Measurements from ENCODE around the gene ELOA. TPM values are rescaled to one million over a fixed set of nuclear protein-coding genes. Genes with fewer than 3 reads are reported as not detected.

Gene ELOA
- total RNA-seq, 4 donors from 2014 or later: 9.6 to 39.3 (median 33.2) TPM

DNA sequence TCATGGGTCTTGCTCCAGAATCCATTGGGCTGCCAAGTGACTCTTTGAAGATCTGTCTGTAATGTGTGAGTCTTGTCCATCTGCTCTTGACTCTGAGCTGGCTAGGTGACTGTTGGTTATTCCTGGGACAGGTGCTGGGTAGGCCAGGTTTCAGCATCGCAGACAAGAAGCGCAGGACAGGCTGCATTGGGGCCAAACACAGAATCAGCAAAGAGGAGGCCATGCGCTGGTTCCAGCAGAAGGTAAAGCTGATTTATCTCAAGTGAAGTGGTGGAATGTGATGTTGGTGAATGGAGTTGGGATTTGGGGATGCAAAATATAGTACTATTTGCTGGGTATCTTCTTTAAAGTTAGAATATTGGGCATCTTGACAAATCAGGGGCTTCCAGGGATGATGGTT lies 47.6 kb upstream of the ELOA start:
- no peaks in the 10 kb centered on the region for H3K9me3 ChIP-seq
- intact Hi-C loops (cut with DNase I; ENCODE audit: low total_unique reads) (no loop called here), in situ Hi-C loops (cut with MboI; ENCODE audit: low pct_ligation_motif_present in 1 of 4, low pct_unique_long_range_greater_than_20kb in 1 of 4, low sequenced_read_pairs in 3 of 4) (loop anchor here in 1 of 4 donors (10.0 kb wide), 1 partner anchor 49 kb away; the partner anchor contains the start of gene ELOA)
- no peak for DNase-seq
- peaks cover 0 to 48% (median 21%) of the 10 kb centered on the region in 4 donors for H3K36me3 ChIP-seq
- peaks cover 11 to 45% (median 27%) of the 10 kb centered on the region in 4 donors for H3K4me1 ChIP-seq
- H3K4me3 ChIP-seq: no peak overlapping the region
- no peaks in the 10 kb centered on the region for H3K27me3 ChIP-seq
- no peak overlapping the region for H3K27ac ChIP-seq
- WGBS, 2 donors (ENCODE audit: low coverage in 1 of 2): 100% methylated on average over 1 to 3 of the region's 3 CpGs
- no peak for TF ChIP-seq POLR2A (IDR thresholded peaks at IDR 0.05)
- TF ChIP-seq EP300 (IDR thresholded peaks at IDR 0.05; ENCODE audit: low read depth): no peak
- no peak for TF ChIP-seq POLR2AphosphoS5 (IDR thresholded peaks at IDR 0.05)
- TF ChIP-seq CTCF (IDR thresholded peaks at IDR 0.05): no peak

- Histone ChIP-seq H3K36me3 (peaks cover 0 to 54% (median 23%) of the 10 kb centered on the region in 4 donors), H3K27ac (no peak overlapping the region)
- peak; percentile 16 for DNase-seq
Measured at GRCh38 chr1:23696335-23696989, 46.8 kb upstream of the ELOA start.

DNA sequence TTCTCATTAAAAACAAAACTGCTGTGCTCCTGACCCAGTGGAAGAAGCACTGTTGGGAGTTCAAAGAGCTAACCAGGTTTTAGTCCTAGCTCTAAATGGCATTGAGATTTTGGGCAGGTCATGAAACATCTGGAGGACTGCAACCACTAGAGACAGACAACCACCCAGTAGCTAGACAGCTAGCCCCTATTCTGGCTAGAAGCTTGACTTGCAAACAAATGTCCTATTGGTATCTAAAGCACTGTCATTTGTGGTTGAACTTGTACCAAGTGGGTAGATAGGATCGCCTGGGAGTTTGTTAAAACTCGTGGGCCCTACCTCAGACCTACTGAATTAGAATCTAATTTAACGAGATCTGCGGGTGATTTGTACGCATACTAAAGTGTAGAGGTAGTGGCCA lies 44.8 kb upstream of the ELOA start:
- DNase-seq: no peak
- Histone ChIP-seq H3K27me3 (no peaks in the 10 kb centered on the region), H3K27ac (no peak overlapping the region), H3K4me1 (peaks cover 6 to 32% (median 12%) of the 10 kb centered on the region in 4 donors), H3K9me3 (no peaks in the 10 kb centered on the region), H3K36me3 (peaks cover 0 to 57% (median 22%) of the 10 kb centered on the region in 4 donors), H3K4me3 (no peak overlapping the region)
- intact Hi-C loops (cut with DNase I; ENCODE audit: low total_unique reads) (no loop called here), in situ Hi-C loops (cut with MboI; ENCODE audit: low pct_ligation_motif_present in 1 of 4, low pct_unique_long_range_greater_than_20kb in 1 of 4, low sequenced_read_pairs in 3 of 4) (loop anchor here in 1 of 4 donors (10.0 kb wide), 1 partner anchor 46 kb away; the partner anchor contains the start of gene ELOA)
- 75 to 76% methylated on average over 3 to 5 of the region's 5 CpGs for whole genome bisulfite sequencing, 2 donors (ENCODE audit: low coverage in 1 of 2)
- no peak for TF ChIP-seq POLR2AphosphoS5 (IDR thresholded peaks at IDR 0.05)
- no peak for TF ChIP-seq EP300 (IDR thresholded peaks at IDR 0.05; ENCODE audit: low read depth)
- no peak for TF ChIP-seq CTCF (IDR thresholded peaks at IDR 0.05)
- no peak for TF ChIP-seq POLR2A (IDR thresholded peaks at IDR 0.05)

More at GRCh38 chr1:23696335-23696989, 46.8 kb upstream of the ELOA start:
- H3K27me3 ChIP-seq: no peaks in the 10 kb centered on the region
- no peak overlapping the region for H3K4me3 ChIP-seq
- H3K9me3 ChIP-seq: no peaks in the 10 kb centered on the region
- H3K4me1 ChIP-seq: peaks cover 11 to 45% (median 25%) of the 10 kb centered on the region in 4 donors
- intact Hi-C loops (cut with DNase I; ENCODE audit: low total_unique reads): no loop called here
- 51% methylated on average over 6 of the region's 6 CpGs; no CpG with 5 or more reads in 1 of the 2 donors for WGBS, 2 donors (ENCODE audit: low coverage in 1 of 2)
- in situ Hi-C loops (cut with MboI; ENCODE audit: low pct_ligation_motif_present in 1 of 4, low pct_unique_long_range_greater_than_20kb in 1 of 4, low sequenced_read_pairs in 3 of 4): loop anchor here in 1 of 4 donors (10.0 kb wide), 1 partner anchor 48 kb away; the partner anchor contains the start of gene ELOA
- no peak for TF ChIP-seq CTCF (IDR thresholded peaks at IDR 0.05)
- TF ChIP-seq POLR2A (IDR thresholded peaks at IDR 0.05): no peak
- TF ChIP-seq EP300 (IDR thresholded peaks at IDR 0.05; ENCODE audit: low read depth): no peak
- no peak for TF ChIP-seq POLR2AphosphoS5 (IDR thresholded peaks at IDR 0.05)

DNA sequence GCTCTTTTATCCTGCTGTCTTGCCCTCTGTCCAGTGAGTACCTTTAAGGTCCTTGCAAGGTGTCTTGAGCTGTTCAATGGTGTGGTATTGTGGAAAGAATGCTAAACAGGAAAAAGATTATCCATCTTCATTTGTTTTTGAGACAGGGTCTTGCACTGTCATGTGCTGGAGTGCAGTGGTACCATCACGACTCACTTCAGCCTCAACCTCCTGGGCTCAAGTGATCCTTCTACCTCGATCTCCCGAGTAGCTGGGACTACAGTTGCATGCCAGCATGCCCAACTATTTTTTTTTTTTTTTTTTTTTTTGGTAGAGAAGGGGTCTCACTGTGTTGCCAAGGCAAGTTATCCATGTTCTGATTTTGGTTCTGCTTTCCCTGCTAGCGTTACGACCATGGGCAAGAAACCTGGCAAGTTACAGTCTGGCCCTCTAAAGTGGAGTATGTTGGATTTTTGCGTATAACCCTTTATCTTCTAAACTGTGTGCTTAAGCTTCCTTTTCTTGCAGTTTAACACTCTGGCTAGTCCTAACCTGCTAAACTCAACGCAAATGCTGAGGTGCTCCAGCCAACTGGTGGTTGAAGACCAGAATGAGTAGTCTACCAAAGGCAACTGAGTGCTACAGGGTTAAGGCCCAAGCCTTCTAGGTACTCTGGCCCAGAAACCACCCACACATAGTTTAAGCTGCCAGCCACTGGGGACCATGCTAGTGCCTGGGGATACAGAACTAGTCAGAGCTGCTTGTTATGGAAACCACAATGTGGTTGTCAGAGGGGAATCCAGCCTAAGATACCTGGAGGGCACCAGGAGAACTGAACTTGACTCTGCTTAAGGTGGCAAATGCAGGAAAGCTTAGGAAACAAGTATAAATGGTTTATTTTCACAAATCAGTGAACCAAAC lies 43.7 kb upstream of the ELOA start:
- Histone ChIP-seq H3K27me3 (no peaks in the 10 kb centered on the region), H3K36me3 (peaks cover 0 to 51% (median 17%) of the 10 kb centered on the region in 4 donors), H3K4me3 (no peak overlapping the region), H3K4me1 (peaks cover 0 to 21% (median 7%) of the 10 kb centered on the region in 4 donors), H3K27ac (no peak overlapping the region), H3K9me3 (no peaks in the 10 kb centered on the region)
- intact Hi-C loops (cut with DNase I; ENCODE audit: low total_unique reads): no loop called here
- WGBS, 2 donors (ENCODE audit: low coverage in 1 of 2): 79 to 84% methylated on average over 3 to 7 of the region's 7 CpGs
- DNase-seq: no peak
- in situ Hi-C loops (cut with MboI; ENCODE audit: low pct_ligation_motif_present in 1 of 4, low pct_unique_long_range_greater_than_20kb in 1 of 4, low sequenced_read_pairs in 3 of 4): loop anchor here in 1 of 4 donors (10.0 kb wide), 1 partner anchor 45 kb away; the partner anchor contains the start of gene ELOA
- no peak for TF ChIP-seq POLR2AphosphoS5 (IDR thresholded peaks at IDR 0.05)
- TF ChIP-seq CTCF (IDR thresholded peaks at IDR 0.05): no peak
- no peak for TF ChIP-seq EP300 (IDR thresholded peaks at IDR 0.05; ENCODE audit: low read depth)
- no peak for TF ChIP-seq POLR2A (IDR thresholded peaks at IDR 0.05)

Data from transverse colon (tissue), 4 donors.